GM12864 (cell line): ENCODE data around the gene SYT12.

Experiments
- DNase-seq: peaks from one replicate; pipeline ENCODE4 v3.0.0-alpha.2; 2011; ENCODE audit warnings: low read depth
- H3K4me3 ChIP-seq: 2 replicates; pipeline ENCODE4 v1.5.1; 2011; ENCODE audit warnings: mild to moderate bottlenecking, low read depth, low read length, control low read depth
- CTCF ChIP-seq: IDR thresholded peaks from 2 replicates; pipeline ENCODE4 v1.5.1; 2011; ENCODE audit warnings: low read depth, mild to moderate bottlenecking, moderate library complexity, low read length, control low read depth, inconsistent platforms; ENCODE audit errors: missing control alignments

Gene SYT12

GRCh38 chr11:67095214-67095507 lies 72.2 kb downstream of the SYT12 start:
- no peak overlapping the region for H3K4me3 ChIP-seq
- DNase-seq, result no peak
- no peak for TF ChIP-seq CTCF

GRCh38 chr11:67098799-67099429 lies 76.0 kb downstream of the SYT12 start:
- no peak for DNase-seq
- no peak for TF ChIP-seq CTCF
- no peak overlapping the region for H3K4me3 ChIP-seq

- no peak overlapping the region; the same call in 1 of the 2 replicates for H3K4me3 ChIP-seq
- no peak for TF ChIP-seq CTCF
- peak; percentile 38 for DNase-seq
Observed at GRCh38 chr11:67099831-67100324, 76.9 kb downstream of the SYT12 start.
